SU-DHL-6 (cell line): Measurements from ENCODE around the gene DENND1B.

Experiments
- H2AFZ ChIP-seq: fragments of 200-600 bp; sonication (generic); 2 replicates; pipeline ENCODE4 v1.6.1; 2014; ENCODE audit warnings: low read depth, mild to moderate bottlenecking, moderate library complexity, mixed read lengths, antibody characterized with exemption, low read length; ENCODE audit not compliant: severe bottlenecking
- H3F3A ChIP-seq: fragments of 200-600 bp; shearing (Covaris generic); 2 replicates; pipeline ENCODE4 v1.6.0; 2016; ENCODE audit warnings: antibody characterized with exemption, mild to moderate bottlenecking; ENCODE audit not compliant: insufficient read depth
- H3K27ac ChIP-seq: fragments of 200-600 bp; sonication (generic); 2 replicates; pipeline ENCODE4 v1.5.1; 2016; ENCODE audit warnings: low read depth, mild to moderate bottlenecking, low read length, moderate library complexity, mixed read lengths
- H3K27me3 ChIP-seq: fragments of 200-600 bp; sonication (generic), shearing (Covaris generic); 2 replicates; pipeline ENCODE4 v1.6.0; 2014; ENCODE audit warnings: mild to moderate bottlenecking, low read length
- H3K36me3 ChIP-seq: fragments of 200-600 bp; sonication (generic); 2 replicates; pipeline ENCODE4 v1.6.1; 2014; ENCODE audit warnings: mild to moderate bottlenecking, low read length, mixed read lengths
- H3K4me2 ChIP-seq: fragments of 300-600, 200-600 bp; shearing (Covaris generic), sonication (generic); 2 replicates; pipeline ENCODE4 v1.6.0; 2014; ENCODE audit warnings: low read length, low read depth, mild to moderate bottlenecking; ENCODE audit not compliant: poor library complexity, severe bottlenecking
- H3K4me3 ChIP-seq: fragments of 200-600 bp; sonication (generic); 2 replicates; pipeline ENCODE4 v1.5.1; 2014; ENCODE audit warnings: antibody characterized with exemption, low read length, mild to moderate bottlenecking, mixed read lengths; ENCODE audit not compliant: insufficient read depth, poor library complexity, severe bottlenecking
- H3K79me2 ChIP-seq: fragments of 200-600 bp; sonication (generic); 2 replicates; pipeline ENCODE4 v1.6.1; 2014; ENCODE audit warnings: mild to moderate bottlenecking, low read length, moderate library complexity; ENCODE audit not compliant: insufficient read depth
- H3K9ac ChIP-seq: fragments of 200-600 bp; sonication (generic); 2 replicates; pipeline ENCODE4 v1.7.0; 2014; ENCODE audit warnings: mild to moderate bottlenecking, low read length
- H3K9me2 ChIP-seq: fragments of 200-600 bp; sonication (generic); replicated peaks from 2 replicates; pipeline ENCODE4 v1.6.1; 2014; ENCODE audit warnings: low read length; ENCODE audit not compliant: insufficient read depth
- H3K9me3 ChIP-seq: fragments of 200-600 bp; sonication (generic); 2 replicates; pipeline ENCODE4 v1.6.1; 2014; ENCODE audit warnings: low read length, mixed read lengths; ENCODE audit not compliant: insufficient read depth
- H4K20me1 ChIP-seq: fragments of 200-600 bp; sonication (generic); 2 replicates; pipeline ENCODE4 v1.6.1; 2014; ENCODE audit warnings: low read depth, mild to moderate bottlenecking, antibody characterized with exemption, low read length, moderate library complexity, mixed read lengths
- EZH2phosphoT487 ChIP-seq: fragments of 200-600 bp; sonication (generic), shearing (Covaris generic); conservative IDR thresholded peaks from 2 replicates; pipeline ENCODE4 v1.6.1; 2018; ENCODE audit warnings: mild to moderate bottlenecking, antibody characterized with exemption, low read length, moderate library complexity, mixed read lengths
- TF ChIP-seq, protein P1 (sequence below): fragments of 200-600 bp; sonication (generic); IDR thresholded peaks from one replicate; pipeline ENCODE4 v1.5.1; 2017; ENCODE audit warnings: antibody characterized with exemption, mild to moderate bottlenecking, low read length, moderate library complexity; ENCODE audit not compliant: insufficient read depth, poor library complexity, severe bottlenecking

The DENND1B gene

GRCh38 chr1:197771904-197772556 is 3.2 kb downstream of the DENND1B start:
- Histone ChIP-seq H3K27me3 (no peaks in the 10 kb centered on the region), H3K9ac (peak overlapping the region; percentile 85; the same call in 1 of the 2 replicates), H3K27ac (peak overlapping the region; percentile 89; the same call in 1 of the 2 replicates), H3K4me3 (no peak overlapping the region), H3K79me2 (peaks cover 72% of the 10 kb centered on the region), H4K20me1 (no peaks in the 10 kb centered on the region), H3K36me3 (peaks cover 6% of the 10 kb centered on the region; the same call in 1 of the 2 replicates), H3F3A (peaks cover 38% of the 10 kb centered on the region), H3K4me2 (peak overlapping the region; percentile 87), H2AFZ (no peak overlapping the region), H3K9me2 (no peaks in the 10 kb centered on the region), H3K9me3 (no peaks in the 10 kb centered on the region)
- TF ChIP-seq, protein P1, sequence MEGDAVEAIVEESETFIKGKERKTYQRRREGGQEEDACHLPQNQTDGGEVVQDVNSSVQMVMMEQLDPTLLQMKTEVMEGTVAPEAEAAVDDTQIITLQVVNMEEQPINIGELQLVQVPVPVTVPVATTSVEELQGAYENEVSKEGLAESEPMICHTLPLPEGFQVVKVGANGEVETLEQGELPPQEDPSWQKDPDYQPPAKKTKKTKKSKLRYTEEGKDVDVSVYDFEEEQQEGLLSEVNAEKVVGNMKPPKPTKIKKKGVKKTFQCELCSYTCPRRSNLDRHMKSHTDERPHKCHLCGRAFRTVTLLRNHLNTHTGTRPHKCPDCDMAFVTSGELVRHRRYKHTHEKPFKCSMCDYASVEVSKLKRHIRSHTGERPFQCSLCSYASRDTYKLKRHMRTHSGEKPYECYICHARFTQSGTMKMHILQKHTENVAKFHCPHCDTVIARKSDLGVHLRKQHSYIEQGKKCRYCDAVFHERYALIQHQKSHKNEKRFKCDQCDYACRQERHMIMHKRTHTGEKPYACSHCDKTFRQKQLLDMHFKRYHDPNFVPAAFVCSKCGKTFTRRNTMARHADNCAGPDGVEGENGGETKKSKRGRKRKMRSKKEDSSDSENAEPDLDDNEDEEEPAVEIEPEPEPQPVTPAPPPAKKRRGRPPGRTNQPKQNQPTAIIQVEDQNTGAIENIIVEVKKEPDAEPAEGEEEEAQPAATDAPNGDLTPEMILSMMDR, result no peak
- no peak for TF ChIP-seq EZH2phosphoT487

DNA sequence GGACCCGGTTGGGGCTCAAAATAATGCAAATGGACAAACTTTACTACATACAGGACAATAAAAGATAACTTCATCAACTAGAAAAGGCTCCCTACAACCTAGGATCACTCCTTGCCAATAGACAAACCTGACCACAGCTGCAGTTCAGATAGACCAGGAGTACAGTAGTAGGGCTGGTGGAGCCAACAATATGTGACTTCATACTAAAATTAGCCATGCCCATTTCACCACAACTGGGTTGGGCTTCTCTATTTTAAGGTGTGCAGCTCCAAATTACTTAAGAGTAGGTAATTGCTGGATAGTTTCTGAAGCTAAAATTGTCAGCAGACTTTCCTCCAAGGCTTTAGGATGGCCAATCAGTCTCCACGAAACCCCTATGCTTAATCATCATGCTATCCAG is 3.9 kb downstream of the DENND1B start:
- no peaks in the 10 kb centered on the region for H4K20me1 ChIP-seq
- H3K4me2 ChIP-seq, result peak overlapping the region; percentile 87
- peaks cover 78% of the 10 kb centered on the region for H3K79me2 ChIP-seq
- TF ChIP-seq EZH2phosphoT487, result no peak
- TF ChIP-seq, protein P1, result no peak
- no peaks in the 10 kb centered on the region for H3K9me3 ChIP-seq
- peaks cover 6% of the 10 kb centered on the region; the same call in 1 of the 2 replicates for H3K36me3 ChIP-seq
- H3K9me2 ChIP-seq, result no peaks in the 10 kb centered on the region
- H3K27me3 ChIP-seq, result no peaks in the 10 kb centered on the region
- peaks cover 32% of the 10 kb centered on the region for H3F3A ChIP-seq
- H2AFZ ChIP-seq, result no peak overlapping the region
- H3K9ac ChIP-seq, result no peak overlapping the region
- no peak overlapping the region for H3K4me3 ChIP-seq
- H3K27ac ChIP-seq, result no peak overlapping the region

DNA sequence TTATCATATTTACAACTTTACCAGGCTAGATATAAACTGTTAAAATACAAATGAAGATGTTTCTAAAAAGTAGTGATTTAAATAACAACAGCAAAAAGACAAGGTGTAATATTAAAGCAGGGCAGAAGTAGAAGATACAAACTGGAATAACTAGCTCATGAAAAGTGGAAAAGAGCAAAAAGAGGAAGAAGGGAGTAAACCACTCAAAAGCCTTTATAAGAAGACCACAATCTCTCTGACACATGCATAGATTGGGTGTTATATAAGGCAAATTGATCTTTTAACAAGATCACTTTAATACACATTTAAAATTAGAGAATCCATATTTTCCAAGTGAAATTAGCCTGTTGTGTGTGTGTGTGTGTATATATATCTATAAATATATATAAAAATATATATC is 5.0 kb downstream of the DENND1B start:
- peak overlapping the region; percentile 45 for H3K27ac ChIP-seq
- H3K9me2 ChIP-seq, result no peaks in the 10 kb centered on the region
- H3K79me2 ChIP-seq, result peaks cover 89% of the 10 kb centered on the region
- H3K9ac ChIP-seq, result no peak overlapping the region
- no peaks in the 10 kb centered on the region for H3K27me3 ChIP-seq
- TF ChIP-seq, protein P1, result no peak
- TF ChIP-seq EZH2phosphoT487, result no peak
- H3K36me3 ChIP-seq, result peaks cover 6% of the 10 kb centered on the region; the same call in 1 of the 2 replicates
- no peaks in the 10 kb centered on the region for H3K9me3 ChIP-seq
- H2AFZ ChIP-seq, result no peak overlapping the region
- peaks cover 32% of the 10 kb centered on the region; the same call in 1 of the 2 replicates for H3F3A ChIP-seq
- no peak overlapping the region for H3K4me3 ChIP-seq
- H4K20me1 ChIP-seq, result no peaks in the 10 kb centered on the region
- peak overlapping the region; percentile 16 for H3K4me2 ChIP-seq
